Stimulated activated CD8-positive, alpha-beta memory T cell treated with anti-CD3 and anti-CD28 coated beads, Interleukin-12 subunit alpha, Interleukin-12 subunit beta, amount 100 ng/mL, for 4 hours (primary cell): Measurements from ENCODE around the gene SLC22A14.
"Not testable (repeated sequence)": the region's sequence is repeated elsewhere in the genome, so short reads cannot be mapped to it uniquely, and the experiment has no call there.

Source experiments
- DNase-seq: peaks from one replicate; pipeline ENCODE4 v3.0.0-alpha.2; 2020; ENCODE audit warnings: low read depth

The SLC22A14 gene

DNA sequence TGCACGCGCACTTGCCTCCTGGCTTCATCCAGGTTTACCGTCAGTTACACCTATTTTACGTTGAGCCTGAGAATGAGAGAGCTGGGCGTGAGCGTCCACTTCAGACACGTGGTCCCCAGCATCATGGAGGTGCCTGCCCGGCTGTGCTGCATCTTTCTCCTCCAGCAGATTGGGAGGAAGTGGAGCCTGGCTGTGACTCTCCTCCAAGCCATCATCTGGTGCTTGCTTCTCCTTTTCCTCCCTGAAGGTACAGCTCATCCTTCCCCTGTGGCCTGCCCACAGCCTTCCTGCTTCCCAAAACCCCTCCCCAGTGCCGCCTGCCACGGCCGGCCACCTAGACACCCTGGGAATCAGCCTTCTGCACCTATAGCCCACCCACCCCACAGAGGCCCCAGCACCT is 31.6 kb downstream of the SLC22A14 start:
- DNase-seq: no peak

GRCh38 chr3:38314112-38314763 is 32.1 kb downstream of the SLC22A14 start:
- no peak for DNase-seq

DNA sequence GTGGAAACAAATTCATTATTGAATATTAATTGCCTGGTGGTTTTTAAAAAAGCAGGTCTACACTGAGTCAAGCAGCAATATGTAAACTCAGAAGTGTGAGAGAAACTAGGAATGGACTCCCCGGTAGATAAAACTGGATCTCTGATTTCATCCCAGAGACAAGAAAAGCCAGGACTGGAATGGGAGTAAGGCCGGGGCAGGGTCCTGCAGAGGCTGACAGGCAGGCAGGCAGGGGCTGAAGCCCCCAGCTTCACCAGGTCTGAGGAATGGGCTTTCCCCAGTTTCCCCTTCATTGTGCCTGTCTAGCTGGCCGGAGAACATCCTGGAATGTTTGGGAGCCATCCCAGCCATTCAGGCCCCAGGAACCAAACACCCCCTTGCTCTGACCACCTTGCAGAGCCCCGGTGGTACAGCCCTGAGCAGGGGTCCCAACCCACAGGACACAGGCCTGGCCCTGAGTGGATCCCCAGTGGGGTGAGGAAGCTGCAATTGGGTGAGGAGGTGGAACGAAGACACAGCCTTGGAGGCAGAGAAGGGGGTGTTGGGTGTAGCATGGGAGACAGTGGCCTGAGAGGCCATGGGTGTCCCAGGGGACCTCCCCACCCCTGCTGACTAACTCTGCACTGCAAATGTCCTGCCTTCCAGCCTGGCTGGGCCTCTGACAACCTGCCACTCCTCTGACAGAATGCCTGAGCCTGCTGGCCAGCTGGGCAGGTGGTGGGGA is 32.8 kb downstream of the SLC22A14 start:
- DNase-seq: no peak

- no peak for DNase-seq
These were observed 33.6 kb downstream of the SLC22A14 start for GRCh38 chr3:38315488-38316230.

- DNase-seq: no peak
These were observed 34.5 kb downstream of the SLC22A14 start for GRCh38 chr3:38316356-38317191.

DNA sequence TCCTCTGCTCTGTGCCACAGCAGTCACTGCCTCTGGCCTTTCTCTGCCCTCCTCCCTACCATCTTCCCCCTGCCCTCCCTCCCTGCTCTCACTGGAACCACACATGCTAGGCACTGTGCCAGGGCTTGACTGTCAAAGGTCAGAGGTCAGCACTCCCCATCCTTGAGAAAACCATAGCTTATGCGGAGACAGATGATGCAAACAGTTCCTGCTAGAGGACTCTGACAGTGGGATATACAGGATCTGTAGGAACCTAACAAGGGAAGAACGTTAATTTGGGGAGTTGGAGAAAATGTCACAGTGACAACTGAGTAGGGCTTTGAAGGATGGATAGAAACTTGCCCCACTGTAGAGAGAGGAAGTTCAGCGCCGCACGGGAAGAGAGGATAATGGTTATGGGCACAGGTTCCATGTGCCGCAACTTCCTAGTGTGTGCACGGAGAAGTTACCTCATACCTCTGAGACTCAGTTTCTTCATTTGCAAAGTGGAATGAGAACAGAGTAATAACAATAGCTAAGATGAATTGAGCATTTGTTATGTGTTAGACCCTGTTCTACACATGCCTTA is 35.2 kb downstream of the SLC22A14 start:
- no peak for DNase-seq

DNA sequence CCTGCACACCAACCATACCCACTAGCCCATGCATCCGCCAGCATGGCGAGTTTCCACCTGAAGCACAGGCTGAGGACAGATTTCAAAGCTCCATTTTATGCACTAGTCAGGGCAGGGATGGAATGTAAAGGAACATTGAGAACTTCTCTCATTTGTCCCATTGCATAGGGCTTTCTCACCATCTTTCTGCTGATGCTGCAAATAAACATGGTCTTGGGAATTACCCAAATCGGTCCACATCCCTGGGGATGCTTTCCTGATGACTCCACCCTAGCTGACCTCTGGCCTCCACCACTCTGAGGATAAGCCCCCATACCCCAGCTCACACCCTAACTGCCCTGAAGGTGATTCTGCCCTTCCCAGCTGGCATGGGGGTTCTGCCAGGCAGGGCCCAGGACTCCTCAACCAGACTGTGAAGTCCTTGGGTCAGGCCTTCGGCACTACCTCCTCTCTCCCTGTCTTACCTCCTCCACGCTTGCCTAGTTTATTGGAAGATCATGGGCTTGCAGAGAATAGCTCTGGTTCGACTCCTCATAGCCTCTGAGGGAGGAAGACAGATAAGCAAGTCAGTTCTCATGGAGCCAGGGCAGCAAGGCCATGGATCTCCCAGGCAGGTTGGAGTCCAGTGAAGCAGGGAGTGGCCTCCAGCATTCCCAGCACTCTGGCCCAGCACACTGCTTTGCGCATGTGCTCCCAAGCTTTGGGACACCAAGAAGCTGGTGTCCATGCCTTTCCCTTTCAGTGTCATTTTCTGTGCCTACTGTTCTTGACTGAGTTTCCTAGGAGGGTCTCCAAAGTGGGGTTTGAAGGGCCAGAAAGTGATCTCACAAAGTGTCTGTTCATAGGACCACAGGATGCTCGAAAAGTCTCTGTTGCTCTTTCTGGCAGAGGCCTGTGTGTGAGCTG is 36.9 kb downstream of the SLC22A14 start:
- DNase-seq: no peak

DNA sequence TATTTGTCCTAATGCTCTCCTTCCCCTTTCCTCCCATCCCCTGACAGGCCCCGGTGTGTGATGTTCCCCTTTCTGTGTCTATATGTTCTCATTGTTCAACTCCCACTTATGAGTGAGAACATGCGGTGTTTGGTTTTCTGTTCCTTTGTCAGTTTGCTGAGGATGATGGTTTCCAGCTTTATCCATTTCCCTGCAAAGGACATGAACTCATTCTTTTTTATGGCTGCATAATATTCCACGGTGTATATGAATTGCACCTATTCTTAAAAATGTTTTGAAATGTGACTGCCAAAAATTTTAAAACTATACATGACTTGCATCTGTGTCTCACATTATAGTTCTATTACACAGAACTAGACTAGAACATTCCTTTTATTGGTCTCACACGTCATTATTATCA is 38.5 kb downstream of the SLC22A14 start:
- DNase-seq: not testable (repeated sequence)

GRCh38 chr3:38323060-38323459 is 41.0 kb downstream of the SLC22A14 start:
- no peak for DNase-seq

DNA sequence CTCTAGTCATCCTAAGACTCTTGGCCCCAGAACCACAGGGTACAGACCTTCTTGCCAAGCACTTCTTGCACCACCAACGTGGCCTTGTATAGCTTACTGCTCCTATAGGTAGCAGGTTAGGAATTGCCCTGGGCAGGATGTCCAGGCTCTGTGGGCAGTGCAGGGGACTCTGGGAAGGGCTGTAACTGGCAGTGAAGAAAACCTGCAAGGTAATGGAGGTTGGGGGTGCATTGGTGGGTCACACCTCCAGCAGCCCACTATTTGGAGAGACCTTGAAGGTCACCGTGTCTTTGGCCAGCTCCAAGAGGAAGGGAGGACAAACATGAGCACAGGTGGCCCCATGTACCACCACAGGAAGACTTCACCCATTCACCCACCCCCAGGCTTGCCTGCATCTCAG is 43.2 kb downstream of the SLC22A14 start:
- DNase-seq: no peak

- DNase-seq: no peak
These were observed 45.4 kb downstream of the SLC22A14 start for GRCh38 chr3:38327335-38328009.

DNA sequence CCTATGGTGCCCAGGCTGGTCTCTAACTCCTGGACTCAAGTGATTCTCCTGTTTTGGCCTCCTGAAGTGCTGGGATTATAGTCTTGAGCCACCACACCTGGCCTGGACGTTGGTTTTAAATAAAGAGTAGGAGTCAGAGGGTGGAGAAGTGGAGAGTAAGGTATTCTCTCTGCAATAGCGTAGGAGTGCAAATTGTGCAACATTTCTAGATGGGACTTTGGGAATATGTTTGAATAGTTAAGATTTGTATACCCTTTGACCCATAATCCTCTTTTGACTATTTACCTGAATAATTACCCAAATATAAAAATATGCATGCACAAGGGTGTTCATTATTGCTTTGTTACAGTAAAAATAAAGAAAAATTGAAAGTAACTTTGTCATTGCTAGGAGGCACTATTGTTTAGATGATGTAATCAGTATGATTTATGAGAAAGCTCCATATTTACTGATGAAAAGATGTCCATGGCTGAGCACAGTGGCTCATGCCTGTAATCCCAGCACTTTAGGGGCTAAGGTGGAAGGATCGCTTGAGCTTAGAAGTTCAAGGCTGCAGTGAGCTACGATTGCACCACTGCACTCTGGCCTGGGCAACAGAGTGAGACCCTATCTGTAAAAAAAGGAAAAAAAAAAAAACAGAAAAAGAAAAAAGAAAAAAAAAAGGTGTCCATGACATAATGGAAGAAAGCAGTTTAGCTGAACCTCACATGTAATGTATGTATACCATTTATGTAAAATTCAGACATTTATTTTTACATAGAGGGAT is 49.3 kb downstream of the SLC22A14 start:
- no peak for DNase-seq

DNA sequence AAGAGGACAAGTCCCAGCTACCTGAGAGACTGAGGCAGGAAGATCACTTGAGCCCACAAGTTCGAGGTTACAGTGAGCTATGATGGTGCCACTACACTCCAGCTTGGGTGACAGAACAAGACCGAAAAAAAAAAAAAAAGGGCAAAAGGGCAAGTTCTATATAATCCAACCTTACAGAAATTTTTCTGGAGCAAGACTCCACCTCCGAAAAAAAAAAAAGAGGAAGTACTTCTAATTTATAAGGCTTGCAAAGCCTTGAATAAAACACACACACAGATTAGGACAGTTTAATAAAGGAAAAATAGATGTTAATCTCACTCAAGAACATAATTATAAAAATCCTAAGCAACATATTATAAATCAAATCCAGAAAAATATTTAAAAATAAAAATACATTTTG is 50.1 kb downstream of the SLC22A14 start:
- no peak for DNase-seq

- no peak for DNase-seq
These were observed 52.3 kb downstream of the SLC22A14 start for GRCh38 chr3:38334142-38335055.

- no peak for DNase-seq
These were observed 53.2 kb downstream of the SLC22A14 start for GRCh38 chr3:38335263-38335662.

- no peak for DNase-seq
These were observed 55.6 kb downstream of the SLC22A14 start for GRCh38 chr3:38337703-38338102.

DNA sequence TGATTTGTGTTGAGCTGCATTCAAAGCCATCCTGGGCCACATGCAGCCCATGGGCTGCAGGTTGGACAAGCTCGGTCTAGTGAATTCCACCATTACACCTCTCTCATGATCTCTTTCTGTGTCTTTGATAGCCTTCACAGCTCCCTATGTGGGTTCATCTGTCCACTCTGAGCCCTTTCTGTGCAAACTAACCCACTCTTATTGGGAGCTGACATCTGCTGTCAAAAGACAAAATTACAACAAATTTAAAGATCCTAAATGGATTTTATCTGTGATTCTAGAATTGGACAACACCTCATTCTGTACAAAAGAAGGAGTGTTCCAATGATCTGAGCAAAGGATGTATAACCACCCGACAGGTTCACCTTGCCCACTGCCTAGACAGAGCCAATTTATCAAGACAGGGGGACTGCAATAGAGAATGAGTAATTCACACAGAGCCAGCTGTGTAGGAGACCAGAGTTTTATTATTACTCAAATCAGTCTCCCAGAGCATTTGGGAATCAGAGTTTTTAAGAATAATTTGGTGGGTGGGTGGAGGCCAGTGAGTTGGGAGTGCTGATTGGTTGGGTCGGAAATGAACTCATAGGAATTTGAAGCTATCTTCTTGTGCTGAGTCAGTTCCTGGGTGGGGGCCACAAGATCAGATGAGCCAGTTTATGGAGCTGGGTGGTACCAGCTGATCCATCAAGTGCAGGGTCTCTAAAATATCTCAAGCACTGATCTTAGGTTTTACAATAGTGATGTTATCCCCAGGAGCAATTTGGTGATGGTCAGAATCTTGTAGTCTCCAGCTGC is 61.9 kb downstream of the SLC22A14 start:
- no peak for DNase-seq
